MM.1S (cell line): Measurements from ENCODE around the gene DMRT3.

Experiments used
- DNase-seq: peaks from one replicate; pipeline ENCODE4 v3.0.0-alpha.2; 2015
- H2AFZ ChIP-seq: fragments of 300-600 bp; sonication (generic); 2 replicates; pipeline ENCODE4 v1.6.0; 2016; ENCODE audit warnings: antibody characterized with exemption, low read length
- H3F3A ChIP-seq: fragments of 300-600 bp; sonication (generic); 2 replicates; pipeline ENCODE4 v1.6.1; 2016; ENCODE audit warnings: mild to moderate bottlenecking, antibody characterized with exemption, low read length, moderate library complexity, mixed read lengths; ENCODE audit not compliant: insufficient read depth
- H3K27ac ChIP-seq: fragments of 300-600 bp; sonication (generic); 2 replicates; pipeline ENCODE4 v1.5.1; 2016; ENCODE audit warnings: mild to moderate bottlenecking, low read length
- H3K27me3 ChIP-seq: fragments of 300-600 bp; sonication (generic); replicated peaks from 2 replicates; pipeline ENCODE4 v1.6.0; 2016; ENCODE audit warnings: low read length; ENCODE audit not compliant: insufficient read depth
- H3K36me3 ChIP-seq: fragments of 300-600 bp; sonication (generic); replicated peaks from 2 replicates; pipeline ENCODE4 v1.6.1; 2016; ENCODE audit warnings: mild to moderate bottlenecking, low read length, mixed read lengths; ENCODE audit not compliant: insufficient read depth
- H3K4me1 ChIP-seq: fragments of 300-600 bp; sonication (generic); 2 replicates; pipeline ENCODE4 v1.6.1; 2016; ENCODE audit warnings: low read length, mixed read lengths
- H3K4me2 ChIP-seq: fragments of 300-600 bp; sonication (generic); 2 replicates; pipeline ENCODE4 v1.6.0; 2016; ENCODE audit warnings: low read depth, low read length
- H3K4me3 ChIP-seq: fragments of 300-600 bp; sonication (generic); 2 replicates; pipeline ENCODE4 v1.5.1; 2016; ENCODE audit warnings: low read length, mixed read lengths
- H3K79me2 ChIP-seq: fragments of 300-600 bp; sonication (generic); 2 replicates; pipeline ENCODE4 v1.6.1; 2016; ENCODE audit warnings: mixed run types, low read length, mixed read lengths
- H3K9ac ChIP-seq: fragments of 300-600 bp; sonication (generic); 2 replicates; pipeline ENCODE4 v1.6.1; 2016; ENCODE audit warnings: low read length, mixed read lengths
- H3K9me2 ChIP-seq: fragments of 300-600 bp; sonication (generic); replicated peaks from 2 replicates; pipeline ENCODE4 v1.6.1; 2016; ENCODE audit warnings: mild to moderate bottlenecking, low read length, mixed read lengths; ENCODE audit not compliant: insufficient read depth
- H3K9me3 ChIP-seq: fragments of 300-600 bp; sonication (generic); replicated peaks from 2 replicates; pipeline ENCODE4 v1.6.1; 2016; ENCODE audit warnings: mild to moderate bottlenecking, low read length, mixed read lengths; ENCODE audit not compliant: insufficient read depth
- H4K20me1 ChIP-seq: fragments of 300-600 bp; sonication (generic); 2 replicates; pipeline ENCODE4 v1.6.1; 2016; ENCODE audit warnings: mild to moderate bottlenecking, low read length, moderate library complexity, mixed read lengths; ENCODE audit not compliant: insufficient read depth
- CTCF ChIP-seq: fragments of 300-600 bp; sonication (generic); IDR thresholded peaks from 2 replicates; pipeline ENCODE4 v1.5.1; 2016; ENCODE audit warnings: antibody characterized with exemption, low read length, mixed read lengths
- EZH2 ChIP-seq: fragments of 300-600 bp; sonication (generic); optimal IDR thresholded peaks from 2 replicates; pipeline ENCODE3; 2017; ENCODE audit warnings: low read depth, mild to moderate bottlenecking, antibody characterized with exemption, low read length, mixed read lengths
- EZH2phosphoT487 ChIP-seq: fragments of 300-600 bp; sonication (generic); IDR thresholded peaks from 2 replicates; pipeline ENCODE4 v1.6.1; 2018; ENCODE audit warnings: antibody characterized with exemption, low read length

DMRT3 gene

GRCh38 chr9:973295-973834, 3.1 kb upstream of the DMRT3 start:
- H3K36me3 ChIP-seq: no peaks in the 10 kb centered on the region
- no peaks in the 10 kb centered on the region for H3F3A ChIP-seq
- peaks cover 9% of the 10 kb centered on the region; the same call in 1 of the 2 replicates for H3K27me3 ChIP-seq
- H3K4me2 ChIP-seq: no peak overlapping the region
- H3K9ac ChIP-seq: no peak overlapping the region
- H3K27ac ChIP-seq: no peak overlapping the region
- H3K4me3 ChIP-seq: no peak overlapping the region
- H3K79me2 ChIP-seq: no peaks in the 10 kb centered on the region
- no peaks in the 10 kb centered on the region for H3K4me1 ChIP-seq
- H4K20me1 ChIP-seq: no peaks in the 10 kb centered on the region
- DNase-seq: no peak
- H3K9me3 ChIP-seq: no peaks in the 10 kb centered on the region
- H2AFZ ChIP-seq: no peak overlapping the region
- H3K9me2 ChIP-seq: no peaks in the 10 kb centered on the region
- TF ChIP-seq EZH2 (no peak), EZH2phosphoT487 (no peak), CTCF (no peak)

- Histone ChIP-seq H3K9ac (no peak overlapping the region), H3K4me1 (no peaks in the 10 kb centered on the region), H4K20me1 (no peaks in the 10 kb centered on the region), H2AFZ (no peak overlapping the region), H3K9me3 (no peaks in the 10 kb centered on the region), H3K79me2 (no peaks in the 10 kb centered on the region), H3K36me3 (no peaks in the 10 kb centered on the region), H3K27ac (no peak overlapping the region), H3K9me2 (no peaks in the 10 kb centered on the region), H3K27me3 (peaks cover 9% of the 10 kb centered on the region; the same call in 1 of the 2 replicates), H3K4me2 (no peak overlapping the region), H3K4me3 (no peak overlapping the region), H3F3A (no peaks in the 10 kb centered on the region)
- TF ChIP-seq CTCF: no peak
- no peak for TF ChIP-seq EZH2phosphoT487
- no peak for TF ChIP-seq EZH2
- DNase-seq: no peak
Measured at GRCh38 chr9:974031-974995, 2.1 kb upstream of the DMRT3 start.

GRCh38 chr9:974996-975739, 1.3 kb upstream of the DMRT3 start:
- Histone ChIP-seq H4K20me1 (no peaks in the 10 kb centered on the region), H3F3A (no peaks in the 10 kb centered on the region), H2AFZ (no peak overlapping the region), H3K9ac (no peak overlapping the region), H3K4me3 (no peak overlapping the region), H3K36me3 (no peaks in the 10 kb centered on the region), H3K4me1 (no peaks in the 10 kb centered on the region), H3K27me3 (peaks cover 9% of the 10 kb centered on the region; the same call in 1 of the 2 replicates), H3K27ac (no peak overlapping the region), H3K4me2 (no peak overlapping the region), H3K9me3 (no peaks in the 10 kb centered on the region), H3K9me2 (no peaks in the 10 kb centered on the region), H3K79me2 (no peaks in the 10 kb centered on the region)
- no peak for DNase-seq
- TF ChIP-seq EZH2phosphoT487 (no peak), CTCF (no peak), EZH2 (no peak)
